Loucy (cell line): ENCODE results near the gene ARHGAP42.

Experiments
- H2AFZ ChIP-seq: fragments of 200-600 bp; sonication (generic); 2 replicates; pipeline ENCODE4 v1.6.0; 2016; ENCODE audit warnings: antibody characterized with exemption, mild to moderate bottlenecking, low read length, moderate library complexity
- H3F3A ChIP-seq: fragments of 200-600 bp; 2 replicates; pipeline ENCODE4 v1.6.0; 2016; ENCODE audit warnings: antibody characterized with exemption, low read depth, mild to moderate bottlenecking
- H3K27me3 ChIP-seq: fragments of 200-600 bp; sonication (generic); 2 replicates; pipeline ENCODE4 v1.6.1; 2014; ENCODE audit warnings: low read length, mild to moderate bottlenecking; ENCODE audit not compliant: insufficient read depth, poor library complexity, severe bottlenecking
- H3K36me3 ChIP-seq: fragments of 200-600 bp; sonication (generic); 2 replicates; pipeline ENCODE4 v1.6.1; 2016; ENCODE audit warnings: low read length; ENCODE audit not compliant: insufficient read depth
- H3K4me1 ChIP-seq: fragments of 200-600 bp; sonication (generic); 2 replicates; pipeline ENCODE4 v1.5.1; 2014; ENCODE audit warnings: low read length, mild to moderate bottlenecking; ENCODE audit not compliant: insufficient read depth, poor library complexity, severe bottlenecking
- H3K4me2 ChIP-seq: fragments of 200-600 bp; sonication (generic); 2 replicates; pipeline ENCODE4 v1.6.0; 2014; ENCODE audit warnings: antibody characterized with exemption, low read length, low read depth, mild to moderate bottlenecking; ENCODE audit not compliant: poor library complexity, severe bottlenecking
- H3K4me3 ChIP-seq: fragments of 200-600 bp; sonication (generic); 2 replicates; pipeline ENCODE4 v1.5.1; 2014; ENCODE audit warnings: low read length, mild to moderate bottlenecking, mixed read lengths; ENCODE audit not compliant: poor library complexity, severe bottlenecking
- H3K79me2 ChIP-seq: fragments of 200-600 bp; sonication (generic); 2 replicates; pipeline ENCODE4 v1.6.1; 2014; ENCODE audit warnings: low read length; ENCODE audit not compliant: insufficient read depth
- H3K9ac ChIP-seq: fragments of 200-600 bp; sonication (generic); 2 replicates; pipeline ENCODE4 v1.6.0; 2014; ENCODE audit warnings: mild to moderate bottlenecking, low read depth, low read length, moderate library complexity; ENCODE audit not compliant: poor library complexity, severe bottlenecking
- H3K9me2 ChIP-seq: fragments of 200-600 bp; sonication (generic); replicated peaks from 2 replicates; pipeline ENCODE4 v1.6.1; 2016; ENCODE audit warnings: low read depth, low read length, mixed read lengths
- H3K9me3 ChIP-seq: fragments of 200-600 bp; sonication (generic); 2 replicates; pipeline ENCODE4 v1.6.1; 2014; ENCODE audit warnings: mild to moderate bottlenecking, antibody characterized with exemption, low read length, low read depth; ENCODE audit not compliant: insufficient read depth
- H4K20me1 ChIP-seq: fragments of 200-600 bp; sonication (generic); 2 replicates; pipeline ENCODE4 v1.6.0; 2014; ENCODE audit warnings: antibody characterized with exemption, low read length, mild to moderate bottlenecking; ENCODE audit not compliant: insufficient read depth, poor library complexity, severe bottlenecking
- CTCF ChIP-seq: fragments of 200-600 bp; sonication (generic); conservative IDR thresholded peaks from 2 replicates; pipeline ENCODE4 v1.5.1; 2014; ENCODE audit warnings: mild to moderate bottlenecking, antibody characterized with exemption, low read length
- EZH2phosphoT487 ChIP-seq: fragments of 200-600 bp; IDR thresholded peaks from 2 replicates; pipeline ENCODE4 v1.6.1; 2018; ENCODE audit warnings: antibody characterized with exemption, mild to moderate bottlenecking, moderate library complexity, borderline replicate concordance

The ARHGAP42 gene

DNA sequence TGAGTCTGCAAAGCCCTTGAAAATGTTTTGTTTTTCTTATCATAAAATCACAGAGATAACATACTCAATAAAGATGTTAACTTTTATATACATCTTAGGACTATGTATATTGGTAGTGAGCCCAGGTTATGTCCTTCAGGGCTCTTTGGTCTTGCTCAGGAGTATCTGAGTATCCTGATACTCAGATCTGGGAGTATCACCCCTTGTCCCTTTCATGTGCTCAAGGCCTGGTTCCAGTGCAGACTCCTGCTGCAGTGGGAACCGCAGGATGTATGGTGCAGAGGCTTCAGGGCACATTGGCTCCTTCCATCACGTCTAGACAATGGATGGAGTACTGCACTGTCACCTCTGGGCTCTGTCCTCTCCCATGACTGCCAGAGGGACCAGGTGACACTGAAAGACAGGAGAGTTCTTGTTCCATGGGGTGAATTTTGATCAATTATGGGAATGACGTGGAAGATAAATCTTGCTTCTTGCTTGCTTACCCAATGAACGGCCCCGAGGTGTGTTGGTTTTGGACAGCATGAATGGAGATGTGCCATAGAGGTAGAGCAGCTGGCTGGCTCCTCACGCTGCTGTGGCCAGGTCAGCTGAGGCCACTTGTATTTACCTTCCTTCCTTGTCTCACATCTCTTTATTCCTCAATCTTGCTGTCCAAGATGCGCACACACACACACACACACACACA is 215.5 kb downstream of the ARHGAP42 start:
- H4K20me1 ChIP-seq: no peaks in the 10 kb centered on the region
- H3K9me2 ChIP-seq: no peaks in the 10 kb centered on the region
- no peak overlapping the region for H2AFZ ChIP-seq
- no peaks in the 10 kb centered on the region for H3F3A ChIP-seq
- no peak overlapping the region for H3K4me3 ChIP-seq
- no peak overlapping the region for H3K9ac ChIP-seq
- no peaks in the 10 kb centered on the region for H3K27me3 ChIP-seq
- no peaks in the 10 kb centered on the region for H3K9me3 ChIP-seq
- no peak for TF ChIP-seq CTCF
- TF ChIP-seq EZH2phosphoT487: no peak
- no peaks in the 10 kb centered on the region for H3K4me1 ChIP-seq
- H3K4me2 ChIP-seq: no peak overlapping the region
- no peaks in the 10 kb centered on the region for H3K79me2 ChIP-seq
- H3K36me3 ChIP-seq: no peaks in the 10 kb centered on the region

- no peaks in the 10 kb centered on the region for H4K20me1 ChIP-seq
- H3K27me3 ChIP-seq: no peaks in the 10 kb centered on the region
- H3F3A ChIP-seq: no peaks in the 10 kb centered on the region
- H3K4me2 ChIP-seq: no peak overlapping the region
- TF ChIP-seq CTCF (no peak), EZH2phosphoT487 (no peak)
- H3K36me3 ChIP-seq: no peaks in the 10 kb centered on the region
- no peaks in the 10 kb centered on the region for H3K9me2 ChIP-seq
- no peak overlapping the region for H3K4me3 ChIP-seq
- no peak overlapping the region for H3K9ac ChIP-seq
- no peaks in the 10 kb centered on the region for H3K4me1 ChIP-seq
- no peaks in the 10 kb centered on the region for H3K79me2 ChIP-seq
- no peak overlapping the region for H2AFZ ChIP-seq
- no peaks in the 10 kb centered on the region for H3K9me3 ChIP-seq
These were observed 216.2 kb downstream of the ARHGAP42 start for GRCh38 chr11:100903284-100903683.

GRCh38 chr11:100905684-100906083 is 218.6 kb downstream of the ARHGAP42 start:
- Histone ChIP-seq H3K79me2 (no peaks in the 10 kb centered on the region), H3F3A (no peaks in the 10 kb centered on the region), H3K4me1 (no peaks in the 10 kb centered on the region), H3K36me3 (no peaks in the 10 kb centered on the region), H3K9ac (no peak overlapping the region), H3K27me3 (no peaks in the 10 kb centered on the region), H3K4me2 (no peak overlapping the region), H3K9me2 (no peaks in the 10 kb centered on the region), H4K20me1 (no peaks in the 10 kb centered on the region), H2AFZ (no peak overlapping the region), H3K9me3 (no peaks in the 10 kb centered on the region), H3K4me3 (no peak overlapping the region)
- no peak for TF ChIP-seq CTCF
- no peak for TF ChIP-seq EZH2phosphoT487
